GM12878 (cell line): ENCODE measurements around the gene MRPS18A. TPM values are rescaled to one million over a fixed set of nuclear protein-coding genes. Genes with fewer than 3 reads are reported as not detected.

ENCODE experiments used
- CHD2 ChIP-seq: IDR thresholded peaks from 2 replicates; pipeline ENCODE4 v1.6.1; 2011; ENCODE audit warnings: low read depth, low read length, improper control_type of control experiment, borderline replicate concordance
- DPF2 ChIP-seq: fragments of 450-650 bp; IDR thresholded peaks from 2 replicates; pipeline ENCODE4 v1.6.1; 2017; ENCODE audit warnings: mild to moderate bottlenecking
- EGR1 ChIP-seq, 2 experiments: IDR thresholded peaks; 1 replicate in 1 of 2; 2 replicates in 1 of 2; pipeline ENCODE4 v1.6.1; 2011 to 2012; ENCODE audit warnings: low read depth in 2 of 2, low read length in 2 of 2, borderline replicate concordance in 1 of 2, mild to moderate bottlenecking in 1 of 2, moderate library complexity in 1 of 2
- EZH2 ChIP-seq: IDR thresholded peaks from 2 replicates; pipeline ENCODE4 v1.6.1; 2012; ENCODE audit warnings: low read depth, mild to moderate bottlenecking, control low read depth, inconsistent platforms, low read length, borderline replicate concordance; ENCODE audit not compliant: control insufficient read depth
- MEF2B ChIP-seq: fragments of 450-650 bp; IDR thresholded peaks from 2 replicates; pipeline ENCODE4 v1.6.1; 2018; ENCODE audit warnings: mild to moderate bottlenecking, moderate library complexity; ENCODE audit not compliant: partially characterized antibody, poor library complexity, severe bottlenecking
- NBN ChIP-seq: fragments of 450-650 bp; IDR thresholded peaks from 2 replicates; pipeline ENCODE4 v1.6.1; 2016
- NR2C2 ChIP-seq: IDR thresholded peaks from 2 replicates; pipeline ENCODE4 v1.6.1; 2011; ENCODE audit warnings: borderline replicate concordance, low read depth; ENCODE audit not compliant: control insufficient read depth, insufficient read length
- NRF1 ChIP-seq: conservative IDR thresholded peaks from 2 replicates; pipeline ENCODE4 v1.6.1; 2011; ENCODE audit warnings: mild to moderate bottlenecking, low read depth, low read length, improper control_type of control experiment
- POLR2AphosphoS2 ChIP-seq: IDR thresholded peaks from 2 replicates; pipeline ENCODE4 v1.6.1; 2011; ENCODE audit warnings: low read depth, mild to moderate bottlenecking, low read length, improper control_type of control experiment, moderate library complexity
- ZNF217 ChIP-seq: fragments of 450-650 bp; IDR thresholded peaks from 2 replicates; pipeline ENCODE4 v1.6.1; 2017; ENCODE audit warnings: antibody characterized with exemption, mild to moderate bottlenecking
- ZSCAN29 ChIP-seq: fragments of 450-650 bp; IDR thresholded peaks from 2 replicates; pipeline ENCODE4 v1.6.1; 2017; ENCODE audit warnings: mild to moderate bottlenecking, moderate library complexity
- polyA plus RNA-seq, 11 experiments: library from polyadenylated mRNA; depleted of rRNA in 4 of 11; unstranded in 6 of 11; stranded (reverse) in 5 of 11; fragments of >200 nt; fragmentation: Nextera tagmentation in 4 of 11; fragmentation: Illumina TruSeq in 1 of 11; extraction: Ambion mirVana in 4 of 11; extraction: Trizol in 1 of 11; gene quantifications; 1 replicate in 1 of 11; 2 replicates in 10 of 11; pipeline versions ENCODE4 v1.2.1 to v1.2.3, GENCODE V29; 2011 to 2016; ENCODE audit warnings: inconsistent platforms in 2 of 11, missing spikeins in 2 of 11, low read depth in 1 of 11
- total RNA-seq, 4 experiments: library from RNA; depleted of rRNA in 3 of 4; stranded (reverse); fragments of >200 nt in 3 of 4; fragmentation: Illumina TruSeq in 1 of 4; extraction: Trizol in 1 of 4; gene quantifications; 2 replicates each; pipeline versions ENCODE4 v1.2.1 to v1.2.3, GENCODE V29; 2013 to 2021
- TF ChIP-seq, protein P1 (sequence below): IDR thresholded peaks from 2 replicates; pipeline ENCODE4 v1.6.1; 2012; ENCODE audit warnings: mild to moderate bottlenecking, low read depth, low read length
- TF ChIP-seq, protein P2 (sequence below): fragments of 450-650 bp; formaldehyde crosslinking; IDR thresholded peaks from 2 replicates; pipeline ENCODE4 v1.4.0; 2020; ENCODE audit warnings: mild to moderate bottlenecking, moderate library complexity
- TF ChIP-seq, protein P3 (sequence below): fragments of 450-650 bp; IDR thresholded peaks from 2 replicates; pipeline ENCODE4 v1.6.1; 2017; ENCODE audit warnings: borderline replicate concordance

Gene MRPS18A
- total and polyA plus RNA-seq, 10 of the 15 experiments (the other 5 are each of a cell fraction or from before 2014, with no cell fraction given) = 66.3 to 158 (median 98.7) TPM

DNA sequence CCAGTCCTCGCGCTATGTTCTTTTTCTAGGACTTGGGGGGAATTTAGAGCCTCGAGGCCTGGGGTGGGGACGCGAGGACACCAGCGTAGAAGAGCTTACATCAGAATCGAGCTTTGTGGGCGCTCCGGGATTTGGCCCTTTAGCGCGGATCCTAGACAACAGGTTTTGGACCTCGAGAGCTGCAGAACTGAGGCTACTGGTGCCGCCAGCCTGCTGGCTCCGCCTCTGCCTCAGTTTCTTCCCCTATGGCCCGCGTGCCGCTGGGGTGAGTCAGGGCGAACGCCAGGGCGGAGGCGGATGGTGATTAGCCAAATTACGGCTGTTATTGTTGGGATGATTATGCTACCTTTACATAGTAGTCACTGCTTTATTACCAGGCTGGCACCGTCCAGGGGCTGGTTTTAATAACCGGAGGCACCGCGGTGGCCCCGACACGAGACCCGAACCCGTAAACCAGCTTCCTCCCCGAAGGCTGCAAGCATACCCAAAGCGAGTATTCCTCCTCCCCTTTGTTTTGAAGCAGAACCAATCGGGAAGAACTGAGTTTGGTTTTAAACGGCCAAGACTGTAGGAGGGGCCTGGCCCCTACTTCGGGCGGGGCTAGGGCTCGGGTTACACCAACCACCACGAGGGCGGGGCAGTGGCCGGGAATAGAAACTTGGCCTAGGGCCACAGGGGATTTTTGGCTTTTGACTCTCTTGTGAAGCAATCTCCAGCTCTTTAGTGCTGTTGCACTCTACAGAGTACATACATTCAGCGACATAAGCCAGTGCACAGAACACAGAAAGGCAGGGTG lies 57.9 kb downstream of the MRPS18A start (continued):
- TF ChIP-seq ZNF217 (peak; percentile 72; the same call in 1 of the 2 replicates), POLR2AphosphoS2 (peak; percentile 28; the same call in 1 of the 2 replicates), NR2C2 (no peak), EGR1 (IDR thresholded peaks at IDR 0.05; ENCODE audit: borderline replicate concordance in 1 of 2, low read depth in 2 of 2, low read length in 2 of 2) (peak in 1 of 2 experiments; percentile 21; a peak in 1 of 3 replicates), MEF2B (peak; percentile 82), NBN (peak; percentile 28), EZH2 (no peak), DPF2 (peak; percentile 28), ZSCAN29 (no peak), CHD2 (no peak), NRF1 (no peak)
- TF ChIP-seq, protein P1, sequence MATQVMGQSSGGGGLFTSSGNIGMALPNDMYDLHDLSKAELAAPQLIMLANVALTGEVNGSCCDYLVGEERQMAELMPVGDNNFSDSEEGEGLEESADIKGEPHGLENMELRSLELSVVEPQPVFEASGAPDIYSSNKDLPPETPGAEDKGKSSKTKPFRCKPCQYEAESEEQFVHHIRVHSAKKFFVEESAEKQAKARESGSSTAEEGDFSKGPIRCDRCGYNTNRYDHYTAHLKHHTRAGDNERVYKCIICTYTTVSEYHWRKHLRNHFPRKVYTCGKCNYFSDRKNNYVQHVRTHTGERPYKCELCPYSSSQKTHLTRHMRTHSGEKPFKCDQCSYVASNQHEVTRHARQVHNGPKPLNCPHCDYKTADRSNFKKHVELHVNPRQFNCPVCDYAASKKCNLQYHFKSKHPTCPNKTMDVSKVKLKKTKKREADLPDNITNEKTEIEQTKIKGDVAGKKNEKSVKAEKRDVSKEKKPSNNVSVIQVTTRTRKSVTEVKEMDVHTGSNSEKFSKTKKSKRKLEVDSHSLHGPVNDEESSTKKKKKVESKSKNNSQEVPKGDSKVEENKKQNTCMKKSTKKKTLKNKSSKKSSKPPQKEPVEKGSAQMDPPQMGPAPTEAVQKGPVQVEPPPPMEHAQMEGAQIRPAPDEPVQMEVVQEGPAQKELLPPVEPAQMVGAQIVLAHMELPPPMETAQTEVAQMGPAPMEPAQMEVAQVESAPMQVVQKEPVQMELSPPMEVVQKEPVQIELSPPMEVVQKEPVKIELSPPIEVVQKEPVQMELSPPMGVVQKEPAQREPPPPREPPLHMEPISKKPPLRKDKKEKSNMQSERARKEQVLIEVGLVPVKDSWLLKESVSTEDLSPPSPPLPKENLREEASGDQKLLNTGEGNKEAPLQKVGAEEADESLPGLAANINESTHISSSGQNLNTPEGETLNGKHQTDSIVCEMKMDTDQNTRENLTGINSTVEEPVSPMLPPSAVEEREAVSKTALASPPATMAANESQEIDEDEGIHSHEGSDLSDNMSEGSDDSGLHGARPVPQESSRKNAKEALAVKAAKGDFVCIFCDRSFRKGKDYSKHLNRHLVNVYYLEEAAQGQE = no peak
- TF ChIP-seq, protein P2, sequence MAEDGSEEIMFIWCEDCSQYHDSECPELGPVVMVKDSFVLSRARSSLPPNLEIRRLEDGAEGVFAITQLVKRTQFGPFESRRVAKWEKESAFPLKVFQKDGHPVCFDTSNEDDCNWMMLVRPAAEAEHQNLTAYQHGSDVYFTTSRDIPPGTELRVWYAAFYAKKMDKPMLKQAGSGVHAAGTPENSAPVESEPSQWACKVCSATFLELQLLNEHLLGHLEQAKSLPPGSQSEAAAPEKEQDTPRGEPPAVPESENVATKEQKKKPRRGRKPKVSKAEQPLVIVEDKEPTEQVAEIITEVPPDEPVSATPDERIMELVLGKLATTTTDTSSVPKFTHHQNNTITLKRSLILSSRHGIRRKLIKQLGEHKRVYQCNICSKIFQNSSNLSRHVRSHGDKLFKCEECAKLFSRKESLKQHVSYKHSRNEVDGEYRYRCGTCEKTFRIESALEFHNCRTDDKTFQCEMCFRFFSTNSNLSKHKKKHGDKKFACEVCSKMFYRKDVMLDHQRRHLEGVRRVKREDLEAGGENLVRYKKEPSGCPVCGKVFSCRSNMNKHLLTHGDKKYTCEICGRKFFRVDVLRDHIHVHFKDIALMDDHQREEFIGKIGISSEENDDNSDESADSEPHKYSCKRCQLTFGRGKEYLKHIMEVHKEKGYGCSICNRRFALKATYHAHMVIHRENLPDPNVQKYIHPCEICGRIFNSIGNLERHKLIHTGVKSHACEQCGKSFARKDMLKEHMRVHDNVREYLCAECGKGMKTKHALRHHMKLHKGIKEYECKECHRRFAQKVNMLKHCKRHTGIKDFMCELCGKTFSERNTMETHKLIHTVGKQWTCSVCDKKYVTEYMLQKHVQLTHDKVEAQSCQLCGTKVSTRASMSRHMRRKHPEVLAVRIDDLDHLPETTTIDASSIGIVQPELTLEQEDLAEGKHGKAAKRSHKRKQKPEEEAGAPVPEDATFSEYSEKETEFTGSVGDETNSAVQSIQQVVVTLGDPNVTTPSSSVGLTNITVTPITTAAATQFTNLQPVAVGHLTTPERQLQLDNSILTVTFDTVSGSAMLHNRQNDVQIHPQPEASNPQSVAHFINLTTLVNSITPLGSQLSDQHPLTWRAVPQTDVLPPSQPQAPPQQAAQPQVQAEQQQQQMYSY = peak; percentile 37; the same call in 1 of the 2 replicates
- TF ChIP-seq, protein P3, sequence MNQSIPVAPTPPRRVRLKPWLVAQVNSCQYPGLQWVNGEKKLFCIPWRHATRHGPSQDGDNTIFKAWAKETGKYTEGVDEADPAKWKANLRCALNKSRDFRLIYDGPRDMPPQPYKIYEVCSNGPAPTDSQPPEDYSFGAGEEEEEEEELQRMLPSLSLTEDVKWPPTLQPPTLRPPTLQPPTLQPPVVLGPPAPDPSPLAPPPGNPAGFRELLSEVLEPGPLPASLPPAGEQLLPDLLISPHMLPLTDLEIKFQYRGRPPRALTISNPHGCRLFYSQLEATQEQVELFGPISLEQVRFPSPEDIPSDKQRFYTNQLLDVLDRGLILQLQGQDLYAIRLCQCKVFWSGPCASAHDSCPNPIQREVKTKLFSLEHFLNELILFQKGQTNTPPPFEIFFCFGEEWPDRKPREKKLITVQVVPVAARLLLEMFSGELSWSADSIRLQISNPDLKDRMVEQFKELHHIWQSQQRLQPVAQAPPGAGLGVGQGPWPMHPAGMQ = no peak
